ENCODE results near the gene GRAP2.
"Not testable (repeated sequence)": the region's sequence is repeated elsewhere in the genome, so short reads cannot be mapped to it uniquely, and the experiment has no call there.

GRAP2 gene

DNA sequence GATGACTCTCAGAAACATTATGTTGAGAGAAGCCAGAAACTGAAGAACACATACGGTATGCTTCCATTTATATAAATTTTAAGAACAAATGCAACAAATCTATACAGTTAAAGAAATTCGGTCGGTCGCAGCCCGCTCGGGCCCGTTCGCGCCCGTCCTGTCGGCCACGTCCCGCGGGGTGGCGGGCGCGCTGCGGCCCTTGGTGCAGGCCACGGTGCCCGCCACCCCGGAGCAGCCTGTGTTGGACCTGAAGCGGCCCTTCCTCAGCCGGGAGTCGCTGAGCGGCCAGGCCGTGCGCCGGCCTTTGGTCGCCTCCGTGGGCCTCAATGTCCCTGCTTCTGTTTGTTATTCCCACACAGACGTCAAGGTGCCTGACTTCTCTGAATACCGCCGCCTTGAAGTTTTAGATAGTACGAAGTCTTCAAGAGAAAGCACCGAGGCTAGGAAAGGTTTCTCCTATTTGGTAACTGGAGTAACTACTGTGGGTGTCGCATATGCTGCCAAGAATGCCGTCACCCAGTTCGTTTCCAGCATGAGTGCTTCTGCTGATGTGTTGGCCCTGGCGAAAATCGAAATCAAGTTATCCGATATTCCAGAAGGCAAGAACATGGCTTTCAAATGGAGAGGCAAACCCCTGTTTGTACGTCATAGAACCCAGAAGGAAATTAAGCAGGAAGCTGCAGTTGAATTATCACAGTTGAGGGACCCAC is 25.6 kb upstream of the GRAP2 start:
- not testable (repeated sequence) for H3K4me3 ChIP-seq (ENCODE audit: low read length in 2 of 2); H3K9ac ChIP-seq (ENCODE audit: low read length in 2 of 2); H3K9me3 ChIP-seq (ENCODE audit: control insufficient read depth in 2 of 2, low read length in 2 of 2); H3K4me1 ChIP-seq (ENCODE audit: control insufficient read depth, insufficient read depth, low read length); H3K36me3 ChIP-seq (ENCODE audit: control insufficient read depth in 2 of 2, insufficient read depth in 2 of 2, low read length in 2 of 2); H3K27me3 ChIP-seq (ENCODE audit: control insufficient read depth in 1 of 2, insufficient read depth in 2 of 2, low read length in 2 of 2); H3K27ac ChIP-seq (ENCODE audit: low read length)

DNA sequence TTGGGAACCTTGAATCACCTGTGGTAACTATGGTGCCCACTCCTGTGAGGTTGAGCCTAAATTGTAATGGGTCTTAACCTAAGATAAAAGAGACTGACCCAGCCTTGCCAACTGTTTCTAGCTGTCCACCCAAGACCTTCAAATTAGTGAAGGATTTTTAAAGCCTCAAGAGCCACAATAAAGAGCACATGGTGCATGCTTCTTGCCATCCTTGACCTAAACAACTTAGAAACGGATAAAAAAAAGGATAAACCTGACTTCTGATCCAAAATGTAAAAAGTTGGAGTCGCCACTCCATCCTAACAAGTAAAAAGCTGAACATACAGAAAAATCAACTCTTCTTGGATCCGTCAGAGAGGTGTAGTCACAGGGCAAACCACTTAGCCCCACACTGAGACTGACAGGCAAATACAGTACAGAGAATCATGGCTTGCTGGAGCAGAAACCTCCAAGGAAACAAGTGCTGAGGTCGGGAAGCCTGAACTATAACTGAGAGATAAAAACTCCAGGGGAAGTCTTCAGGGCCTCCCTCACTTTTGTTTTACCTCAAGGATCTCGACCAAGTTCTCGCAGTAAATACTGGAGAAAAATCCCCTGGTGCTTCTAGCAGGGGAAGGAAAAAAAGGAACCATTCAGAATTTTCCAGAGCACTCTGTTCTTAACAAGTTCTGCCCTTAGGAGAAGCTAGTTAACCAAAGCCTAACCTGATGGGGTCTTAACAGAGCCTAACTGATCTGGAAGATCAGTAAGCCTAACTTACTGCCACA is 23.6 kb upstream of the GRAP2 start:
- Histone ChIP-seq H3K27ac (ENCODE audit: low read length) (no peak overlapping the region), H3K4me3 (ENCODE audit: low read length in 2 of 2) (no peak overlapping the region), H3K27me3 (ENCODE audit: control insufficient read depth in 1 of 2, insufficient read depth in 2 of 2, low read length in 2 of 2) (peaks cover 0 to 3% of the 10 kb centered on the region in 2 donors), H3K36me3 (ENCODE audit: control insufficient read depth in 2 of 2, insufficient read depth in 2 of 2, low read length in 2 of 2) (no peaks in the 10 kb centered on the region), H3K9ac (ENCODE audit: low read length in 2 of 2) (no peak overlapping the region), H3K9me3 (ENCODE audit: control insufficient read depth in 2 of 2, low read length in 2 of 2) (no peaks in the 10 kb centered on the region), H3K4me1 (ENCODE audit: control insufficient read depth, insufficient read depth, low read length) (no peaks in the 10 kb centered on the region)

DNA sequence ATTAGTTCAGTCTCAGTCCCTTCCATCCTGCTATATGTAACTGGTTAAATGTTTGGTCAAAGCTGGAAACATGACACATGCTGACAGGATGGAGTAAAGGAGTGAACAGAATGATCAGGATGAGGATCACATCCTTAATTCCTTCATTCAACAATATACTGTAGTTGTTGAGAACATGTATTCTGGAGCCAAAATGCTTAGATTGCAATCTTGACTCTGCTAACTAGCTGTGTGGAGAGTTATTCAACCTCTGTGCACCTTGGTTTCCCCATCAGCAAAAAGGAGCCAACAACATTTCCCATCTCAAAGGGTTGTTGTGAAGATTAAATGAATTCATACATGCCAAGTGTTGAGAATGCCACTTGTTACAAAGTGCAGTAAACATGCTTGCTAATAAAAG is 20.2 kb upstream of the GRAP2 start:
- no peaks in the 10 kb centered on the region for H3K9me3 ChIP-seq (ENCODE audit: control insufficient read depth in 2 of 2, low read length in 2 of 2)

DNA sequence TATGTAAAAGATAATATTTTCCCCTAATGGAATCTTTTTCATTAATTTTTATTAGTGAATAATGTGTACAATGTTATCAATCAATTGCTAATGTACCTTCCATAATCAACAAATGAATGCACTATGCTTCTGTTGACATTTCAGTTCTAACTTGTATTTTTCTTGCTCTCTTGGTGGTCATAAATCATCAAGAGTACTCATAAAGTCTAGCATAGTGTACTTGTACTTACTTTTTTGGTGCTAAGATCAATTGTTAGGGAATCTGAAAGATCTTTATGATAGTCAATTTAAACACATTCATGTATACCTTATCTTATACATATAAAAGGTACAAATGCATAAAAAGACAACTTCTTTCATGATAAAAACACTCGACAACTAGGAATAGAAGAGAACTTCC is 17.8 kb upstream of the GRAP2 start:
- Histone ChIP-seq H3K9ac (ENCODE audit: low read length in 2 of 2) (no peak overlapping the region), H3K4me1 (ENCODE audit: control insufficient read depth, insufficient read depth, low read length) (no peaks in the 10 kb centered on the region), H3K27me3 (ENCODE audit: control insufficient read depth in 1 of 2, insufficient read depth in 2 of 2, low read length in 2 of 2) (no peaks in the 10 kb centered on the region), H3K9me3 (ENCODE audit: control insufficient read depth in 2 of 2, low read length in 2 of 2) (no peaks in the 10 kb centered on the region), H3K27ac (ENCODE audit: low read length) (no peak overlapping the region), H3K4me3 (ENCODE audit: low read length in 2 of 2) (no peak overlapping the region), H3K36me3 (ENCODE audit: control insufficient read depth in 2 of 2, insufficient read depth in 2 of 2, low read length in 2 of 2) (no peaks in the 10 kb centered on the region)

More for the DNA sequence above, 20.2 kb upstream of the GRAP2 start:
- H3K9ac ChIP-seq (ENCODE audit: low read length in 2 of 2): no peak overlapping the region
- H3K27me3 ChIP-seq (ENCODE audit: control insufficient read depth in 1 of 2, insufficient read depth in 2 of 2, low read length in 2 of 2): peaks cover 0 to 3% of the 10 kb centered on the region in 2 donors
- H3K4me3 ChIP-seq (ENCODE audit: low read length in 2 of 2): no peak overlapping the region
- H3K27ac ChIP-seq (ENCODE audit: low read length): no peak overlapping the region
- no peaks in the 10 kb centered on the region for H3K36me3 ChIP-seq (ENCODE audit: control insufficient read depth in 2 of 2, insufficient read depth in 2 of 2, low read length in 2 of 2)
- no peaks in the 10 kb centered on the region for H3K4me1 ChIP-seq (ENCODE audit: control insufficient read depth, insufficient read depth, low read length)

DNA sequence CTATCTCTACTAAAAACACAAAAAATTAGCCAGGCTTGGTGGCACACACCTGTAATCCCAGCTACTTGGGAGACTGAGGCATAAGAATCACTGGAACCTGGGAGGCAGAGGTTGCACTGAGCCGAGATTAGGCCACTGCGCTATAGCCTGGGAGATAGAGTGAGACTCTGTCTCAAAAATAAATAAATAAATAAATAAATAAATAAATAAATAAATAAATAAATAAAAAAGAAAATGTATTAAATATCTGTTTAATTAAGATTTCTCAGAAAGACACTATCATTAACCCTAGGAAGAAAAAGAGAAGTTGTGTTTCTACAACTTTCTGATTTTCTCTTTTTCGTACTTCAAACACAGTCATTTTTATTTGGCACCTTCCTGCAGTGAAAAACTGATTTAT is 11.0 kb upstream of the GRAP2 start:
- H3K9me3 ChIP-seq (ENCODE audit: control insufficient read depth in 2 of 2, low read length in 2 of 2); H3K4me1 ChIP-seq (ENCODE audit: control insufficient read depth, insufficient read depth, low read length): not testable (repeated sequence)

DNA sequence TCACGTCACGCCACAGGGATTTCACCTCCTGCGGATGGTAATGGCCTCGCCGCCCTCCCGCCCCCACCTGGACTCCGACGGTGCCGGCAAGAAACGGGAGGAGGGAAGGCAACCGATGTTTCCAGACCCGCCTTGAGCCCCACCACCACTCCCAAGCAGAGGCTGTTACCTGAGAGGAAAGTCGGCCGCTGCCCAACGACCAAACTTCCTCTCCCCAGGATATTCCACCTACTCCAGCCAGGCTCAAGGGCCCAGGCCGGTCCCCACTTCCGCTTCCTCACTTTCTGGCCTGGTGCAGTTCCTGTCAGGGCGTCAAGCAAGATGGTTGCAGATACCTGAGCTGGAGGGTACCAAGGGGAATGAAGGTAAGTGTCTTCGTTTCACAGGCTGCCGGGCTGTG is 7.4 kb upstream of the GRAP2 start, which contains the start of gene ENTHD1:
Gene ENTHD1, minus strand, starts transcription at position 235 of the 400 bp plus-strand sequence. CDS start 6,012 bp downstream, outside the sequence.
- Histone ChIP-seq H3K9ac (ENCODE audit: low read length in 2 of 2) (no peak within 1 kb of the TSS), H3K4me3 (ENCODE audit: low read length in 2 of 2) (no peak within 1 kb of the TSS), H3K27ac (ENCODE audit: low read length) (no peak within 1 kb of the TSS), H3K9me3 (ENCODE audit: control insufficient read depth in 2 of 2, low read length in 2 of 2) (no peaks in the 10 kb centered on the region), H3K27me3 (ENCODE audit: control insufficient read depth in 1 of 2, insufficient read depth in 2 of 2, low read length in 2 of 2) (peaks cover 3 to 4% of the 10 kb centered on the region in 2 donors), H3K4me1 (ENCODE audit: control insufficient read depth, insufficient read depth, low read length) (no peaks in the 10 kb centered on the region), H3K36me3 (ENCODE audit: control insufficient read depth in 2 of 2, insufficient read depth in 2 of 2, low read length in 2 of 2) (no peaks in the 10 kb centered on the region)

More for the DNA sequence above, 11.0 kb upstream of the GRAP2 start:
- not testable (repeated sequence) for H3K27me3 ChIP-seq (ENCODE audit: control insufficient read depth in 1 of 2, insufficient read depth in 2 of 2, low read length in 2 of 2); H3K36me3 ChIP-seq (ENCODE audit: control insufficient read depth in 2 of 2, insufficient read depth in 2 of 2, low read length in 2 of 2); H3K9ac ChIP-seq (ENCODE audit: low read length in 2 of 2); H3K4me3 ChIP-seq (ENCODE audit: low read length in 2 of 2); H3K27ac ChIP-seq (ENCODE audit: low read length)

DNA sequence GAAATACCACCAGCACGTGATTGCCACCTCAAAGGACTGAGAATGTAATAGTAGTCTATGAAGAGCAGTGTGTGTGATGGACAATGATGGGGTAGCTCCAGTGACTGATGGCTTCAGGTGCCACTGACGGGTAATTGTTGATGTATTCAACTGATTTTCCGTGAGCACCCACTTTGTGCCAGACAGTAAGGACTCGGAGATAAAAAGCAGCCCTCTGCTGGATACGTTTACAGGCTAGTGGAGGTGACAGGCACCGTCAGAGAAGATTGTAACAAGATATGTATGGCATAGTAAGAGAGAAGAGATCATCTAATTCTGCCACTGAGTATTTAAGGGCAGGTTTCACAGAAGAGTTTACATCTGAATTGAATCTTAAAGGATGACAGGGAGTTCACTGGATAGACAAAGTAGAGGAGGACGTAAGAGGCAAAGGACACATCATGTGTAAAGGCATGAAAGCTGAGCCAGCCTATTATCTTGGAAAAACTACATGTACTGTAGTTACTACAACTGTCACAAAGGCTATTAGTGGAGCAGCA is 6.3 kb upstream of the GRAP2 start:
- H3K4me3 ChIP-seq (ENCODE audit: low read length in 2 of 2): no peak overlapping the region
- H3K36me3 ChIP-seq (ENCODE audit: control insufficient read depth in 2 of 2, insufficient read depth in 2 of 2, low read length in 2 of 2): no peaks in the 10 kb centered on the region
- H3K4me1 ChIP-seq (ENCODE audit: control insufficient read depth, insufficient read depth, low read length): no peaks in the 10 kb centered on the region
- peaks cover 3 to 4% of the 10 kb centered on the region in 2 donors for H3K27me3 ChIP-seq (ENCODE audit: control insufficient read depth in 1 of 2, insufficient read depth in 2 of 2, low read length in 2 of 2)
- no peaks in the 10 kb centered on the region for H3K9me3 ChIP-seq (ENCODE audit: control insufficient read depth in 2 of 2, low read length in 2 of 2)
- no peak overlapping the region for H3K9ac ChIP-seq (ENCODE audit: low read length in 2 of 2)
- no peak overlapping the region for H3K27ac ChIP-seq (ENCODE audit: low read length)

DNA sequence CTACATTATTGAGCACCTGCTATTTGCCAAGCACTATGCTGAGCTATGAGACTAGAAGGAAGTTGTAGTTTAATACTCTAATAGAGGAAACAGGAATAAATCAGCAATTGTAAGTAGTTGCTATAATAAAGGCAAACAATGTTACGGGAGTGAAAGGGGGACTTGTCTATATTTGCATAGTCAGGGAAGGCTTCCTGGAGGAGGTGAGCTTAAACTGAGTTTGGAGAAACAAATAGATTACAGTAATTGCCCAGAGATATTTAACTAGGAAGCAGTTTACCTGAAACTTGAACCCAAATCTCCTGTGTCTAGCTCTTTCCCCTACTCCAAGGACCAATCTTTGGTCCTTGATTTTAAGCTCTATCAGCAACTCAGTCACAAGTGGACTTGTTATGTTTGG is 5.2 kb upstream of the GRAP2 start:
- no peaks in the 10 kb centered on the region for H3K9me3 ChIP-seq (ENCODE audit: control insufficient read depth in 2 of 2, low read length in 2 of 2)
- H3K4me1 ChIP-seq (ENCODE audit: control insufficient read depth, insufficient read depth, low read length): no peaks in the 10 kb centered on the region
- H3K27ac ChIP-seq (ENCODE audit: low read length): no peak overlapping the region
- H3K27me3 ChIP-seq (ENCODE audit: control insufficient read depth in 1 of 2, insufficient read depth in 2 of 2, low read length in 2 of 2): peaks cover 3 to 4% of the 10 kb centered on the region in 2 donors
- no peak overlapping the region for H3K9ac ChIP-seq (ENCODE audit: low read length in 2 of 2)
- H3K36me3 ChIP-seq (ENCODE audit: control insufficient read depth in 2 of 2, insufficient read depth in 2 of 2, low read length in 2 of 2): no peaks in the 10 kb centered on the region
- no peak overlapping the region for H3K4me3 ChIP-seq (ENCODE audit: low read length in 2 of 2)

DNA sequence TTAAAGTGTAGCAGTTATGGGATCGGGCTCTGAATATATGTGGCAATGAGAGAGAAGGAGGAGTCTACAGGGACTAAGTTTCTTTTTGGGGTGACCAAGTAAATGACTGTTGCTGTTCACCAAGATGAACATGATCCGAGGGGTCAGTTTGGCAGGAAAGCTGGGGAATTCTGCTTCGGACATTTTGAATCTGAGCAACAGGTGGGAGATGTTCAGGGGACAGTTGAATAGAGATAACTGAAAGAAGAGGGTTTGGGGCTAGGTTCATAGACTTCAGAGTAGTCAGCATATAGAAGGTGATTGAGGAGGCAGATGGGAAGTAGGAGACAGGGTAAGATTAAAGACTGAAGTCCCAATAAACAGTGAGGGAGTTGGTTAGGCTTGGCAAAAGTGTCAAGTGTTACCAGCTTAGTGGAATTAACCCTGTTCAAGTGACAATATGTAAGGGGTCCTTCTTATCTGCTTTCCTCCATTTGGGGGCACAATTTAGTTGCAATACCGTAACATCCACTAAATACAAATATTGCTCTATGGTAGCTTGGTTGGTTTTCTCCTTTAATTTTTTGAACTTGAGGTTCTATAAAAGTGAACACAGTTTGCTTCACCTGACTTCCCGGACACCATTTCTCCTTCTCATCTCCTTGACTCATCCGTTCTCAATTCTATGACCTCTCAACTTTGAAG is 4.4 kb upstream of the GRAP2 start:
- Histone ChIP-seq H3K4me3 (ENCODE audit: low read length in 2 of 2) (no peak overlapping the region), H3K27me3 (ENCODE audit: control insufficient read depth in 1 of 2, insufficient read depth in 2 of 2, low read length in 2 of 2) (peaks cover 0 to 5% of the 10 kb centered on the region in 2 donors), H3K4me1 (ENCODE audit: control insufficient read depth, insufficient read depth, low read length) (no peaks in the 10 kb centered on the region), H3K27ac (ENCODE audit: low read length) (no peak overlapping the region), H3K36me3 (ENCODE audit: control insufficient read depth in 2 of 2, insufficient read depth in 2 of 2, low read length in 2 of 2) (no peaks in the 10 kb centered on the region), H3K9ac (ENCODE audit: low read length in 2 of 2) (no peak overlapping the region), H3K9me3 (ENCODE audit: control insufficient read depth in 2 of 2, low read length in 2 of 2) (no peaks in the 10 kb centered on the region)

DNA sequence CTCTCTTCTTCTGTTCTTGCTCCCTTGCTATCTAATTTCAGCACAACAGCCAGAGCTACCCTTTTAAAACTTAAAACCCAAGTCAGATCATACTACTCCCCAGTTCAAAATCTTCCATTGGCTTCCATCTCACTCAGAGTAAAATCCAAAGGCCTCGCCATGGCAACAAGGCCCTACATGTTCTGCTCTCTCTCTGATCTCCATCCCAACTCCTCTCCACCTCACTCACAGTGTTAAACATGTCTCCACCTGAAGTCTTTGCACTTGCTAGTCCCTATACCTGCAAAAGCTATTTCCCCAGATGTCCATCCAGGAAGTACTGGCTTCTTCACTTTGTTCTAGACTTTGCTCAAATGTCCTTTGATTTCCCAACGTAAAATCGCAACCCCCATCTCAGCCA is 3.0 kb upstream of the GRAP2 start:
- Histone ChIP-seq H3K4me1 (ENCODE audit: control insufficient read depth, insufficient read depth, low read length) (no peaks in the 10 kb centered on the region), H3K9me3 (ENCODE audit: control insufficient read depth in 2 of 2, low read length in 2 of 2) (no peaks in the 10 kb centered on the region), H3K27ac (ENCODE audit: low read length) (no peak overlapping the region), H3K27me3 (ENCODE audit: control insufficient read depth in 1 of 2, insufficient read depth in 2 of 2, low read length in 2 of 2) (peaks cover 0 to 5% of the 10 kb centered on the region in 2 donors), H3K4me3 (ENCODE audit: low read length in 2 of 2) (no peak overlapping the region), H3K36me3 (ENCODE audit: control insufficient read depth in 2 of 2, insufficient read depth in 2 of 2, low read length in 2 of 2) (no peaks in the 10 kb centered on the region), H3K9ac (ENCODE audit: low read length in 2 of 2) (no peak overlapping the region)

Data from stomach smooth muscle (tissue), 2 donors.